K562 (cell line): ENCODE results near the gene HNRNPA3. TPM values are rescaled to one million over a fixed set of nuclear protein-coding genes. Genes with fewer than 3 reads are reported as not detected.

Source experiments
- CBX8 ChIP-seq: fragments of 200-600 bp; sonication (generic); IDR thresholded peaks from 2 replicates; pipeline ENCODE4 v1.6.1; 2012; ENCODE audit warnings: borderline replicate concordance, mixed run types, low read depth, mild to moderate bottlenecking, moderate library complexity, mixed read lengths, low read length, control low read depth, inconsistent platforms; ENCODE audit not compliant: poor library complexity, severe bottlenecking; ENCODE audit errors: extremely low read depth
- CGGBP1 ChIP-seq: fragments of 250-450 bp; sonication (Bioruptor Pico); IDR thresholded peaks from 2 replicates; pipeline ENCODE4 v1.9.0; 2021; ENCODE audit warnings: mild to moderate bottlenecking
- ELF1 ChIP-seq: fragments of 200-800 bp; sonication (Bioruptor generic); IDR thresholded peaks from 2 replicates; pipeline ENCODE4 v1.6.1; 2016; ENCODE audit warnings: missing genetic modification characterization, missing compliant biosample characterization
- GTF3C2 ChIP-seq: IDR thresholded peaks from 3 replicates; pipeline ENCODE4 v1.6.1; 2011; ENCODE audit warnings: borderline replicate concordance, mild to moderate bottlenecking, moderate library complexity; ENCODE audit not compliant: insufficient read length; ENCODE audit errors: extremely low read depth
- MBD1 ChIP-seq: fragments of 250-450 bp; sonication (Bioruptor Pico); IDR thresholded peaks from 2 replicates; pipeline ENCODE4 v1.8.0; 2022; ENCODE audit warnings: inconsistent platforms
- MLLT1 ChIP-seq, 2 experiments: fragments of 450-650 bp; IDR thresholded peaks; 2 replicates each; pipeline ENCODE4 v1.6.1; 2016
- NCOA1 ChIP-seq: fragments of 450-650 bp; IDR thresholded peaks from 2 replicates; pipeline ENCODE4 v1.6.1; 2016; ENCODE audit warnings: low read depth
- NFE2L1 ChIP-seq: fragments of 450-650 bp; IDR thresholded peaks from 2 replicates; pipeline ENCODE4 v1.6.1; 2016; ENCODE audit warnings: missing genetic modification characterization, low read depth, mild to moderate bottlenecking, missing compliant biosample characterization, moderate library complexity, borderline replicate concordance
- NR4A1 ChIP-seq, 2 experiments: fragments of 250-450 bp in 1 of 2; fragments of 450-650 bp in 1 of 2; sonication (Bioruptor Pico) in 1 of 2; IDR thresholded peaks; 2 replicates each; pipeline versions ENCODE4 v1.4.0 to v1.6.1; 2016 to 2020; ENCODE audit warnings: mild to moderate bottlenecking in 2 of 2, missing compliant biosample characterization in 1 of 2, missing genetic modification characterization in 1 of 2, moderate library complexity in 1 of 2
- OTX1 ChIP-seq: fragments of 450-650 bp; formaldehyde crosslinking; IDR thresholded peaks from 2 replicates; pipeline ENCODE4 v1.4.0; 2022; ENCODE audit warnings: mild to moderate bottlenecking
- SLC30A9 ChIP-seq: fragments of 250-450 bp; sonication (Bioruptor Pico); IDR thresholded peaks from 2 replicates; pipeline ENCODE4 v1.8.0; 2022; ENCODE audit warnings: mild to moderate bottlenecking, moderate library complexity
- SMAD4 ChIP-seq: fragments of 250-450 bp; sonication (Bioruptor Pico); conservative IDR thresholded peaks from 2 replicates; pipeline ENCODE4 v1.8.0; 2021; ENCODE audit warnings: inconsistent platforms, mild to moderate bottlenecking, moderate library complexity
- SMARCA4 ChIP-seq: fragments of 450-650 bp; IDR thresholded peaks from 2 replicates; pipeline ENCODE4 v1.6.1; 2016
- TRIM25 ChIP-seq: fragments of 450-650 bp; IDR thresholded peaks from 2 replicates; pipeline ENCODE4 v1.7.0; 2016; ENCODE audit warnings: borderline replicate concordance
- ZBTB1 ChIP-seq: sonication (generic); formaldehyde crosslinking; IDR thresholded peaks from 2 replicates; pipeline ENCODE4 v1.8.1; 2023; ENCODE audit warnings: missing genetic modification reagents, low read depth, mild to moderate bottlenecking, borderline replicate concordance
- ZBTB8A ChIP-seq: fragments of 450-650 bp; IDR thresholded peaks from 2 replicates; pipeline ENCODE4 v1.6.1; 2018; ENCODE audit warnings: mild to moderate bottlenecking, moderate library complexity; ENCODE audit not compliant: partially characterized antibody
- ZNF740 ChIP-seq, 3 experiments: fragments of 200-800 bp in 1 of 3; sonication (Bioruptor generic) in 1 of 3; sonication (generic) in 1 of 3; formaldehyde crosslinking in 1 of 3; IDR thresholded peaks; 2 replicates each; pipeline versions ENCODE4 v1.6.1 to v1.8.0; 2016 to 2022; ENCODE audit warnings: mild to moderate bottlenecking in 2 of 3, missing compliant biosample characterization in 2 of 3, missing genetic modification characterization in 2 of 3, missing genetic modification reagents in 1 of 3
- polyA plus RNA-seq, 8 experiments: library from polyadenylated mRNA; depleted of rRNA in 4 of 8; stranded (reverse) in 5 of 8; unstranded in 3 of 8; fragments of >200 nt; fragmentation: Nextera tagmentation in 2 of 8; fragmentation: Illumina TruSeq in 1 of 8; extraction: Ambion mirVana in 2 of 8; extraction: Trizol in 1 of 8; gene quantifications; 2 replicates each; pipeline versions ENCODE4 v1.2.1 to v1.2.3, GENCODE V29; 2011 to 2014; ENCODE audit warnings: inconsistent platforms in 1 of 8, missing spikeins in 1 of 8
- total RNA-seq, 7 experiments: library from RNA; depleted of rRNA in 6 of 7; stranded (reverse); fragments of >200 nt in 6 of 7; fragmentation: Illumina TruSeq in 2 of 7; extraction: Trizol in 2 of 7; gene quantifications; 2 replicates each; pipeline versions ENCODE4 v1.2.1 to v1.2.3, GENCODE V29; 2011 to 2021; ENCODE audit warnings: low replicate concordance in 1 of 7

The HNRNPA3 gene
- total and polyA plus RNA-seq, 9 of the 15 experiments (the other 6 are each of a cell fraction or from before 2014, with no cell fraction given), result 72.8 to 428 (median 192) TPM

- TF ChIP-seq GTF3C2 (no peak), NFE2L1 (tag) (no peak), ZBTB8A (no peak), ZBTB1 (CRISPR knock-in tag) (no peak), OTX1 (CRISPR knock-in tag) (peak; percentile 87), SMARCA4 (peak; percentile 85), MBD1 (peak; percentile 89; the same call in 1 of the 2 replicates), SMAD4 (peak; percentile 49), CBX8 (no peak), NCOA1 (no peak; the same call in 1 of the 2 replicates), TRIM25 (no peak), CGGBP1 (CRISPR knock-in tag) (no peak), NR4A1 (CRISPR knock-in tag; IDR thresholded peaks at IDR 0.05) (0 out of 2 replicates have a peak, but pooled peaks have one; percentile 13), NR4A1 (tag; IDR thresholded peaks at IDR 0.05) (no peak), ELF1 (tag) (peak; percentile 43; the same call in 1 of the 2 replicates), SLC30A9 (CRISPR knock-in tag) (no peak), MLLT1 (IDR thresholded peaks at IDR 0.05) (0 out of 4 replicates have a peak, but pooled peaks of 1 of the 2 experiments have one; percentile 57), ZNF740 (CRISPR knock-in tag; IDR thresholded peaks at IDR 0.05) (no peak), ZNF740 (tag; IDR thresholded peaks at IDR 0.05) (no peak)
Observed at GRCh38 chr2:177164584-177165052, 48.0 kb upstream of the HNRNPA3 start (continued).
